Right lobe of liver (tissue), 4 donors: ENCODE data around the gene TSSK6.

Experiments used
- POLR2A ChIP-seq: fragments of 450-650 bp; IDR thresholded peaks from one replicate; pipeline ENCODE4 v1.6.1; 2017; ENCODE audit warnings: antibody characterized with exemption, mild to moderate bottlenecking
- TF ChIP-seq, protein P1 (sequence below), 4 donors: fragments of 200-600 bp in 3 of 4; fragments of 450-650 bp in 1 of 4; IDR thresholded peaks; one replicate each; pipeline versions ENCODE4 v1.5.1 to v1.8.0; 2016 to 2022; ENCODE audit warnings: antibody characterized with exemption in 4 of 4, mild to moderate bottlenecking in 2 of 4
- donor health status: DM: no; HTN: no; CAD: no.
- donor health status: DM: no; HTN: no; CAD: no.
- donor health status: DM: no; HTN: yes; CAD: no.

DNA sequence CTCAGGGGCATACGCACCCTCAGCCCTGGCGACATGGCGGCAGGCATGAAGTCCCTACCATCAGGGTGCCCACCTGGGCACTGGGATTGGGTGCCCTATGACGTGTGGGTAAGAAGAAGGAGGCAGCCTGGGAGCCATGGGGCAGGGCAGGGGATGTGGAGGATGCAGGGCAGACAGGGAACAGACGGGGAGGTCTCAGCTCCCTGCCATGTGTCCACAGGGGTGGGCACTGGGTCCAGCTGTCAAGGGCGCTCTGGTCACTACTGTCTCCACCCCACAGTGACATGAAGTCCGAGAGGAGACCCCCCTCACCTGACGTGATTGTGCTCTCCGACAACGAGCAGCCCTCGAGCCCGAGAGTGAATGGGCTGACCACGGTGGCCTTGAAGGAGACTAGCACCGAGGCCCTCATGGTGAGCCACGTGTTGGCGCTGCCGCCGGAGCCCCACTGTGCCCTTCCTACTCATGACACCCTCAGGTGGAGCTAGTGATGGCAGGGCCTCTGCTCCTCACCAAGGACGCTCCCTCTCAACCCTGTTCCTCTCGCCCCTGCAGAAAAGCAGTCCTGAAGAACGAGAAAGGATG, 23.2 kb downstream of the TSSK6 start:
- TF ChIP-seq, protein P1, sequence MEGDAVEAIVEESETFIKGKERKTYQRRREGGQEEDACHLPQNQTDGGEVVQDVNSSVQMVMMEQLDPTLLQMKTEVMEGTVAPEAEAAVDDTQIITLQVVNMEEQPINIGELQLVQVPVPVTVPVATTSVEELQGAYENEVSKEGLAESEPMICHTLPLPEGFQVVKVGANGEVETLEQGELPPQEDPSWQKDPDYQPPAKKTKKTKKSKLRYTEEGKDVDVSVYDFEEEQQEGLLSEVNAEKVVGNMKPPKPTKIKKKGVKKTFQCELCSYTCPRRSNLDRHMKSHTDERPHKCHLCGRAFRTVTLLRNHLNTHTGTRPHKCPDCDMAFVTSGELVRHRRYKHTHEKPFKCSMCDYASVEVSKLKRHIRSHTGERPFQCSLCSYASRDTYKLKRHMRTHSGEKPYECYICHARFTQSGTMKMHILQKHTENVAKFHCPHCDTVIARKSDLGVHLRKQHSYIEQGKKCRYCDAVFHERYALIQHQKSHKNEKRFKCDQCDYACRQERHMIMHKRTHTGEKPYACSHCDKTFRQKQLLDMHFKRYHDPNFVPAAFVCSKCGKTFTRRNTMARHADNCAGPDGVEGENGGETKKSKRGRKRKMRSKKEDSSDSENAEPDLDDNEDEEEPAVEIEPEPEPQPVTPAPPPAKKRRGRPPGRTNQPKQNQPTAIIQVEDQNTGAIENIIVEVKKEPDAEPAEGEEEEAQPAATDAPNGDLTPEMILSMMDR (IDR thresholded peaks at IDR 0.05), result no peak
- no peak for TF ChIP-seq POLR2A
